GM20431 (cell line): Measurements from ENCODE around the gene CPT1A.
"Not testable (repeated sequence)": the region's sequence is repeated elsewhere in the genome, so short reads cannot be mapped to it uniquely, and the experiment has no call there.

Experiments used
- in situ Hi-C: fragments of 300-500 bp; cut with MseI, MboI; formaldehyde crosslinking; loops from one replicate; pipeline ENCODE4 v1.15.0; 2020; ENCODE audit warnings: low sequenced_read_pairs; ENCODE audit not compliant: unreplicated experiment

The CPT1A gene

GRCh38 chr11:68841718-68842426 lies at the start of gene CPT1A:
TSS of gene CPT1A (minus strand) at chr11:68841916. CDS start at chr11:68815474, 26,442 bp downstream.
- in situ Hi-C loops = no loop called here

GRCh38 chr11:68890490-68891231 lies 48.9 kb upstream of the CPT1A start:
- in situ Hi-C loops = no loop called here

GRCh38 chr11:68889948-68890446 lies 48.3 kb upstream of the CPT1A start:
- in situ Hi-C loops = no loop called here

- in situ Hi-C loops = not testable (repeated sequence)
These were observed 43.1 kb upstream of the CPT1A start for GRCh38 chr11:68884827-68885226.

DNA sequence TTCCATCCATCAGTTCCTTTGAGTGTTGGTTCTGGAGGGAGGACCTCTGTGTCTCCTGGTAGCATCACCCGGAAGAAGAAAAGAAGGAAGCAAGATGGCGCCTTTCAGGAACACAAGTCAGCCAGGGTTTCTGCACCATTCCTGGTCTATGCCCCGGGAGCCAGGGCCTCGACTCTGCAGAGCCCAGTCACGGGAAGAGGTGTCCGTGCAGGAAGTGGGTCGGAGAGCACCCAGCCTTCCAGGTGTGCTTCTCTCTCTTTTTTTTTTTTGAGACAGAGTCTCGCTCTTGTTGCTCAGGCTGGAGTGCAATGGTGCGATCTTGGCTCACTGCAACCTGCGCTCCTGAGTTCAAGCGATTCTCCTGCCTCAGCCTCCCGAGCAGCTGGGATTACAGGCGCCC lies 40.7 kb upstream of the CPT1A start:
- in situ Hi-C loops = no loop called here

DNA sequence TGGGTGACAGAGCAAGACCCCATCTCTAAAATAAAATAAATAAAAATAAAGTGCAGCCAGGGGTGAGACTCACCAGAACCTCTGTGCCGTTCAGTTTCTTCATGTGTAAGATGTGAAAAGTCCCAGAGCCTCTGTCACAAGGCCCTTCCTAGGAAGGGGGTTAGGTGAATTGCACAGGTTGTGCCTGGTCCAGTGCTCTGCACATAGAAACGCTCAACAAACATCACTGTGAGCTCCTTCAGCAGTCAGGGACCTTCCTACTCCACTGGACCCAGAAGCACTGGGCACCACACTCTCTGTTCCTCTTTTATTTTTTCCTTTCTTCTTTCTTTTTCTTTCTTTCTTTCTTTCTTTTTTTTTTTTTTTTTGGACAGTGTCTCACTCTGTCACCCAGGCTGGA lies 39.6 kb upstream of the CPT1A start:
- in situ Hi-C loops = no loop called here

DNA sequence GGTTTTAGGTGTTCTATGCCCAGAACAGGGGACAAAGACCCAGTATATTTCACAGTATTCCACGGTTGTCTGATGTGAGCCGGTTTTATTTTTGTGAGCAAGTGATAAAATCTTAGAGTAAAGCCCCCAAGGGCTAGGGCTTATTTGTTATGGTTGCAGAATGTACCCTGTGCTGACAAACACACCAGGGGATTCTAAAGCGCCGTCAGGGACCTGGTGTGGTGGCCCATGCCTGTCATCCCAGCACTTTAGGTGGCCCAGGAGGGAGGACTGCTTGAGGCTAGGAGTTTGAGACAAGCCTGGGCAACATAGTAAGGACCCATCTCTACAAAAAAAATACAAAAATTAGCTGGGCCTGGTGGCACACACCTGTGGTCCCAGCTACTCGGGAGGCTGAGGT lies 39.1 kb upstream of the CPT1A start:
- in situ Hi-C loops = no loop called here

GRCh38 chr11:68878022-68878421 lies 36.3 kb upstream of the CPT1A start:
- in situ Hi-C loops = no loop called here

DNA sequence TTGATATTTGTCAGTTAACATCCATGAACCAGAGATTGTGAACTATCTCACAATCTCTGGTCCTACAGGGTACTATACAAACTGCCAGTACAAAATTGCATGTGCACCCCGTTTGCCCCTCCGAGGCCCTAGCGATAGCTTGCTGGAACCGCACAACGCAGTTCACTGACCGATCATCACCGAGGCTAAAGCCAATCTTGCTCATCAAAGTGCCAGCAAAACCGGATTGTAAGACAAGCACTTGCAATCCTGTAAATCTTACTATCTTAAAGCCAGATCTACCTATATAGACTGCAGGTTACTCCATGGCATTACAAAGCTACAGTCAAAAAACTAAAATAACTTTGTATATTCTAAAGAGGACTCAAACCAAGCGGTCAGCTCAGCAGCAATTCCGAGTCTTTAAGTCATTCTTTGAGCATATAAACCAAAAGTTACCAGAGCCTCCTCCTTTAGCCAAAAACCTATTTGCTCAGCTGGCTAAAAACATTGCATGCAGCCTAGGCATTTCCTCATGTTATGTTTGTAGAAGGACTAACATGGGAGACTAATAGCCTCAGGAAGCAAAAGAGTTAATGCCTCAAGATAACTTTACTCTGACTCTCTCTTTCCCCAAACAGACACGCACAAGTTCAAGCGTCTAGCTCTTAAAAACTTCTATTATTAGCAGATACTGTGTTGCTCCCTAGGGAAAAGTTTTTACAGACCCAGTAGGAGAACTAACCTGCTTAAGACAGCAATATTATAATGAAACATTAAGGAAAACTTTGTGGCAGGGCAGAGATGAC lies 30.7 kb upstream of the CPT1A start:
- in situ Hi-C loops = no loop called here

GRCh38 chr11:68870470-68870869 lies 28.8 kb upstream of the CPT1A start:
- in situ Hi-C loops = no loop called here

- in situ Hi-C loops = no loop called here
These were observed 26.6 kb upstream of the CPT1A start for GRCh38 chr11:68868221-68868835.

- in situ Hi-C loops = no loop called here
These were observed 25.4 kb upstream of the CPT1A start for GRCh38 chr11:68867066-68867465.

- in situ Hi-C loops = no loop called here
These were observed 23.5 kb upstream of the CPT1A start for GRCh38 chr11:68865241-68865640.

DNA sequence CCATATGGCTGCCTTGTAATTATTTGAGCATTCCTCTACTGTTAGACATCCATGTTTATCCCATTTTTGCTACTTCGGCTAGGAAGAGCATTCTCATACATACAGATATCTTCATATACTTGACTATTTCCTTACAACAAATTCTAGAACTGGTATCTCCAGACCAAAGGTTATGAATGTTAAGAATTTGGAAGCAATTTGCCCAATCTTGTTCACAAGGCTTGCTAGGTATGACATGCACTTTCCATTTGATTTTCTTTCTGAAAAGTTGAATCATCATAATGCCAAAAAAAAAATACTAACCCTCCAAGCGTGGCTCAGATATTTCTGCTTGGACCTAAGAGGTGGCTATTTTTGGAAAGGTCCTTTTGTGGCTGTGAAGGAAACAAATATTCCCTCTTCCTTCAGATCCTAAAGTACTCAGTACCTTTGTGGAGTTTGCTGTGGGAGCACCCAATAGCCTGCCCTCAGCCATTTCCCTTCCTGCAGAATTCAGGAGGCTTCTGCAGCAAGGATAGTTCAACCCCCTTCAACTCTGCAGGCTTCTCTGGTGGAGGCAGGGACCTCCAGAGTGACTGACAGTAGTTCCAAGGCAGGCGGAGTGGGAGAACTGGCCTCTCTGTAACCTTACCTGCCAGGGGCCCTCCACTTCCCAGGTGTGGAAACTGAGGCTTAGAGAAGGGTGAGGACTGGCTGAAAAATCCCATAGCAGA lies 22.0 kb upstream of the CPT1A start:
- in situ Hi-C loops = no loop called here

GRCh38 chr11:68862421-68862820 lies 20.7 kb upstream of the CPT1A start:
- in situ Hi-C loops = no loop called here

GRCh38 chr11:68859123-68859522 lies 17.4 kb upstream of the CPT1A start:
- in situ Hi-C loops = no loop called here

- in situ Hi-C loops = no loop called here
These were observed 15.4 kb upstream of the CPT1A start for GRCh38 chr11:68857037-68857586.

GRCh38 chr11:68856425-68857030 lies 14.8 kb upstream of the CPT1A start:
- in situ Hi-C loops = not testable (repeated sequence)
